NCI-H446 (cell line): ENCODE results near the gene PDHX.
A peak's percentile ranks its signal among the peaks of the same experiment; 100 is the strongest.

ENCODE experiments used
- DNase-seq, 2 experiments: peaks; one replicate each; lab custom pipeline; 2025; lab: John Stamatoyannopoulos, UW

PDHX gene

GRCh38 chr11:34988294-34989255 lies 72.2 kb downstream of the PDHX start:
- DNase-seq = no peak

- no peak for DNase-seq
Observed at GRCh38 chr11:34990916-34991315, 74.5 kb downstream of the PDHX start.

GRCh38 chr11:34994854-34995253 lies 78.4 kb downstream of the PDHX start:
- no peak for DNase-seq

- no peak for DNase-seq
Observed at GRCh38 chr11:34996958-34997357, 80.5 kb downstream of the PDHX start.

- no peak for DNase-seq
Observed at GRCh38 chr11:34997952-34998528, 81.6 kb downstream of the PDHX start.

- DNase-seq = no peak
Observed at GRCh38 chr11:34999453-34999852, 83.0 kb downstream of the PDHX start.

- no peak for DNase-seq
Observed at GRCh38 chr11:35003186-35003585, 86.8 kb downstream of the PDHX start.

- no peak for DNase-seq
Observed at GRCh38 chr11:35003658-35004057, 87.2 kb downstream of the PDHX start.

GRCh38 chr11:35005141-35005780 lies 88.8 kb downstream of the PDHX start:
- peak; percentile 35 to 80 for DNase-seq

GRCh38 chr11:35006389-35007128 lies 90.1 kb downstream of the PDHX start:
- no peak for DNase-seq

- no peak for DNase-seq
Observed at GRCh38 chr11:35007277-35007676, 90.9 kb downstream of the PDHX start.

GRCh38 chr11:35009191-35009943 lies 92.9 kb downstream of the PDHX start:
- DNase-seq = no peak

- no peak for DNase-seq
Observed at GRCh38 chr11:35009944-35010342, 93.5 kb downstream of the PDHX start.

GRCh38 chr11:35010654-35011053 lies 94.2 kb downstream of the PDHX start:
- no peak for DNase-seq

- DNase-seq = no peak
Observed at GRCh38 chr11:35011389-35011788, 95.0 kb downstream of the PDHX start.

- no peak for DNase-seq
Observed at GRCh38 chr11:35011944-35012343, 95.5 kb downstream of the PDHX start.

GRCh38 chr11:35012467-35013191 lies 96.2 kb downstream of the PDHX start:
- no peak for DNase-seq

GRCh38 chr11:35013514-35014233 lies 97.3 kb downstream of the PDHX start:
- no peak for DNase-seq

- peak in 1 of 2 experiments; percentile 25 for DNase-seq
Observed at GRCh38 chr11:35014346-35014745, 97.9 kb downstream of the PDHX start.
